SK-N-SH treated with all-trans-retinoic acid at 6 μM for 48 hours (cell line): Measurements from ENCODE around the gene SCART1.

Experiments
- ATAC-seq: fragments of 200-7000 bp; cut with Tn5 transposase; 3 replicates; pipeline ENCODE4 v1.9.1; 2020; ENCODE audit warnings: mild to moderate bottlenecking, moderate library complexity
- BACH2 ChIP-seq: fragments of 250-450 bp; sonication (Bioruptor Pico); IDR thresholded peaks from 2 replicates; pipeline ENCODE4 v1.9.0; 2021; ENCODE audit warnings: mild to moderate bottlenecking, borderline replicate concordance
- CSDC2 ChIP-seq: fragments of 250-450 bp; sonication (Bioruptor Pico); IDR thresholded peaks from 2 replicates; pipeline ENCODE4 v1.5.0; 2020; ENCODE audit warnings: mild to moderate bottlenecking, moderate library complexity
- ESRRG ChIP-seq: fragments of 250-450 bp; sonication (Bioruptor Pico); IDR thresholded peaks from 2 replicates; pipeline ENCODE4 v1.6.1; 2021; ENCODE audit warnings: mild to moderate bottlenecking
- GLIS3 ChIP-seq: fragments of 250-450 bp; sonication (Bioruptor Pico); IDR thresholded peaks from 2 replicates; pipeline ENCODE4 v1.5.0; 2020; ENCODE audit warnings: mild to moderate bottlenecking, moderate library complexity
- OSR1 ChIP-seq: fragments of 250-450 bp; sonication (Bioruptor Pico); IDR thresholded peaks from 2 replicates; pipeline ENCODE4 v1.8.0; 2022; ENCODE audit warnings: moderate library complexity, mild to moderate bottlenecking, inconsistent platforms
- POU6F1 ChIP-seq: fragments of 250-450 bp; sonication (Bioruptor Pico); IDR thresholded peaks from 2 replicates; pipeline ENCODE4 v1.8.0; 2021; ENCODE audit warnings: low read depth, mild to moderate bottlenecking, moderate library complexity, borderline replicate concordance
- PPARA ChIP-seq: fragments of 250-450 bp; sonication (Bioruptor Pico); IDR thresholded peaks from 2 replicates; pipeline ENCODE4 v1.5.0; 2020; ENCODE audit warnings: mild to moderate bottlenecking, borderline replicate concordance
- RARB ChIP-seq: fragments of 250-450 bp; sonication (Bioruptor Pico); IDR thresholded peaks from 2 replicates; pipeline ENCODE4 v1.8.0; 2021; ENCODE audit warnings: mild to moderate bottlenecking, moderate library complexity
- SNAI2 ChIP-seq: fragments of 250-450 bp; sonication (Bioruptor Pico); IDR thresholded peaks from 2 replicates; pipeline ENCODE4 v1.5.0; 2020; ENCODE audit warnings: mild to moderate bottlenecking, moderate library complexity
- TCF4 ChIP-seq: fragments of 250-450 bp; sonication (Bioruptor Pico); IDR thresholded peaks from 2 replicates; pipeline ENCODE4 v1.8.0; 2021; ENCODE audit warnings: mild to moderate bottlenecking, moderate library complexity, borderline replicate concordance
- ZC3H10 ChIP-seq: fragments of 250-450 bp; sonication (Bioruptor Pico); IDR thresholded peaks from 2 replicates; pipeline ENCODE4 v1.5.1; 2021; ENCODE audit warnings: mild to moderate bottlenecking, moderate library complexity
- ZFP3 ChIP-seq: fragments of 250-450 bp; sonication (Bioruptor Pico); IDR thresholded peaks from 2 replicates; pipeline ENCODE4 v1.5.0; 2020; ENCODE audit warnings: mild to moderate bottlenecking, moderate library complexity
- ZNF565 ChIP-seq: fragments of 450-650 bp; formaldehyde crosslinking; conservative IDR thresholded peaks from 2 replicates; pipeline ENCODE4 v1.5.0; 2020; ENCODE audit warnings: low read depth, mild to moderate bottlenecking, moderate library complexity
- TF ChIP-seq, protein P1 (sequence below): fragments of 250-450 bp; sonication (Bioruptor Pico); IDR thresholded peaks from 2 replicates; pipeline ENCODE4 v1.5.0; 2020; ENCODE audit warnings: mild to moderate bottlenecking, moderate library complexity
- TF ChIP-seq, protein P2 (sequence below): fragments of 250-450 bp; sonication (Bioruptor Pico); IDR thresholded peaks from 2 replicates; pipeline ENCODE4 v1.5.1; 2021; ENCODE audit warnings: mild to moderate bottlenecking, moderate library complexity

Gene SCART1

GRCh38 chr10:133456041-133456951 is 2.6 kb downstream of the SCART1 start:
- ATAC-seq = no peak
- TF ChIP-seq BACH2 (CRISPR knock-in tag) (no peak), CSDC2 (CRISPR knock-in tag) (no peak), POU6F1 (CRISPR knock-in tag) (no peak), TCF4 (CRISPR knock-in tag) (no peak), PPARA (CRISPR knock-in tag) (no peak), GLIS3 (no peak), SNAI2 (CRISPR knock-in tag) (no peak), RARB (CRISPR knock-in tag) (no peak), ESRRG (CRISPR knock-in tag) (no peak), OSR1 (CRISPR knock-in tag) (no peak), ZC3H10 (CRISPR knock-in tag) (no peak), ZNF565 (CRISPR knock-in tag) (no peak)
- TF ChIP-seq, protein P1, sequence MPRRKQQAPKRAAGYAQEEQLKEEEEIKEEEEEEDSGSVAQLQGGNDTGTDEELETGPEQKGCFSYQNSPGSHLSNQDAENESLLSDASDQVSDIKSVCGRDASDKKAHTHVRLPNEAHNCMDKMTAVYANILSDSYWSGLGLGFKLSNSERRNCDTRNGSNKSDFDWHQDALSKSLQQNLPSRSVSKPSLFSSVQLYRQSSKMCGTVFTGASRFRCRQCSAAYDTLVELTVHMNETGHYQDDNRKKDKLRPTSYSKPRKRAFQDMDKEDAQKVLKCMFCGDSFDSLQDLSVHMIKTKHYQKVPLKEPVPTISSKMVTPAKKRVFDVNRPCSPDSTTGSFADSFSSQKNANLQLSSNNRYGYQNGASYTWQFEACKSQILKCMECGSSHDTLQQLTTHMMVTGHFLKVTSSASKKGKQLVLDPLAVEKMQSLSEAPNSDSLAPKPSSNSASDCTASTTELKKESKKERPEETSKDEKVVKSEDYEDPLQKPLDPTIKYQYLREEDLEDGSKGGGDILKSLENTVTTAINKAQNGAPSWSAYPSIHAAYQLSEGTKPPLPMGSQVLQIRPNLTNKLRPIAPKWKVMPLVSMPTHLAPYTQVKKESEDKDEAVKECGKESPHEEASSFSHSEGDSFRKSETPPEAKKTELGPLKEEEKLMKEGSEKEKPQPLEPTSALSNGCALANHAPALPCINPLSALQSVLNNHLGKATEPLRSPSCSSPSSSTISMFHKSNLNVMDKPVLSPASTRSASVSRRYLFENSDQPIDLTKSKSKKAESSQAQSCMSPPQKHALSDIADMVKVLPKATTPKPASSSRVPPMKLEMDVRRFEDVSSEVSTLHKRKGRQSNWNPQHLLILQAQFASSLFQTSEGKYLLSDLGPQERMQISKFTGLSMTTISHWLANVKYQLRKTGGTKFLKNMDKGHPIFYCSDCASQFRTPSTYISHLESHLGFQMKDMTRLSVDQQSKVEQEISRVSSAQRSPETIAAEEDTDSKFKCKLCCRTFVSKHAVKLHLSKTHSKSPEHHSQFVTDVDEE (CRISPR knock-in tag) = no peak

GRCh38 chr10:133457100-133457841 is 3.5 kb downstream of the SCART1 start:
- no peak for ATAC-seq
- TF ChIP-seq, protein P1 (CRISPR knock-in tag) = no peak
- no peak for TF ChIP-seq SNAI2 (CRISPR knock-in tag)
- no peak for TF ChIP-seq ZFP3 (CRISPR knock-in tag)
- TF ChIP-seq GLIS3 = no peak
- no peak for TF ChIP-seq BACH2 (CRISPR knock-in tag)
- no peak for TF ChIP-seq POU6F1 (CRISPR knock-in tag)
- no peak for TF ChIP-seq ESRRG (CRISPR knock-in tag)
- TF ChIP-seq ZC3H10 (CRISPR knock-in tag) = no peak
- TF ChIP-seq, protein P2, sequence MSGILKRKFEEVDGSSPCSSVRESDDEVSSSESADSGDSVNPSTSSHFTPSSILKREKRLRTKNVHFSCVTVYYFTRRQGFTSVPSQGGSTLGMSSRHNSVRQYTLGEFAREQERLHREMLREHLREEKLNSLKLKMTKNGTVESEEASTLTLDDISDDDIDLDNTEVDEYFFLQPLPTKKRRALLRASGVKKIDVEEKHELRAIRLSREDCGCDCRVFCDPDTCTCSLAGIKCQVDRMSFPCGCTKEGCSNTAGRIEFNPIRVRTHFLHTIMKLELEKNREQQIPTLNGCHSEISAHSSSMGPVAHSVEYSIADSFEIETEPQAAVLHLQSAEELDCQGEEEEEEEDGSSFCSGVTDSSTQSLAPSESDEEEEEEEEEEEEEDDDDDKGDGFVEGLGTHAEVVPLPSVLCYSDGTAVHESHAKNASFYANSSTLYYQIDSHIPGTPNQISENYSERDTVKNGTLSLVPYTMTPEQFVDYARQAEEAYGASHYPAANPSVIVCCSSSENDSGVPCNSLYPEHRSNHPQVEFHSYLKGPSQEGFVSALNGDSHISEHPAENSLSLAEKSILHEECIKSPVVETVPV (CRISPR knock-in tag) = no peak
